Measurements from ENCODE around the gene XYLT2. TPM values are rescaled to one million over a fixed set of nuclear protein-coding genes. Genes with fewer than 3 reads are reported as not detected.

The XYLT2 gene
- total RNA-seq, 4 donors from 2014 or later, result 23.5 to 41.3 (median 34.6) TPM

- peak in 1 of 2 donors; percentile 69 for DNase-seq (ENCODE audit: low spot score in 2 of 2)
- TF ChIP-seq CTCF (IDR thresholded peaks at IDR 0.05) (no peak), POLR2A (IDR thresholded peaks at IDR 0.05) (no peak)
- no peak overlapping the region for H3K4me3 ChIP-seq (ENCODE audit: low read depth, poor library complexity, severe bottlenecking)
- intact Hi-C loops (cut with DNase I; ENCODE audit: low total_unique reads), result no loop called here
- WGBS, 2 donors, result 92 to 95% methylated on average over 15 of the region's 15 CpGs
Measured at GRCh38 chr17:50354198-50354597, 8.3 kb downstream of the XYLT2 start.

- WGBS, 2 donors, result 69 to 73% methylated on average over 13 of the region's 13 CpGs
- DNase-seq (ENCODE audit: low spot score in 2 of 2), result peak in 1 of 2 donors; percentile 82
Measured at GRCh38 chr17:50354776-50355175, 8.8 kb downstream of the XYLT2 start.

GRCh38 chr17:50355336-50355700, 9.4 kb downstream of the XYLT2 start:
- intact Hi-C loops (cut with DNase I; ENCODE audit: low total_unique reads), result no loop called here
- DNase-seq (ENCODE audit: low spot score in 2 of 2), result no peak
- 71 to 85% methylated on average over 3 to 4 of the region's 4 CpGs for WGBS, 2 donors
- no peak for TF ChIP-seq POLR2A (IDR thresholded peaks at IDR 0.05)
- TF ChIP-seq CTCF (IDR thresholded peaks at IDR 0.05), result no peak
- no peak overlapping the region for H3K4me3 ChIP-seq (ENCODE audit: low read depth, poor library complexity, severe bottlenecking)

More at GRCh38 chr17:50354776-50355175, 8.8 kb downstream of the XYLT2 start:
- intact Hi-C loops (cut with DNase I; ENCODE audit: low total_unique reads), result no loop called here
- no peak for TF ChIP-seq POLR2A (IDR thresholded peaks at IDR 0.05)
- TF ChIP-seq CTCF (IDR thresholded peaks at IDR 0.05), result no peak
- H3K4me3 ChIP-seq (ENCODE audit: low read depth, poor library complexity, severe bottlenecking), result no peak overlapping the region

GRCh38 chr17:50355701-50356341, 9.9 kb downstream of the XYLT2 start:
- intact Hi-C loops (cut with DNase I; ENCODE audit: low total_unique reads), result no loop called here
- TF ChIP-seq CTCF (IDR thresholded peaks at IDR 0.05), result no peak
- TF ChIP-seq POLR2A (IDR thresholded peaks at IDR 0.05), result no peak
- DNase-seq (ENCODE audit: low spot score in 2 of 2), result peak in 1 of 2 donors; percentile 83
- 78 to 83% methylated on average over 11 to 20 of the region's 20 CpGs for WGBS, 2 donors
- H3K4me3 ChIP-seq (ENCODE audit: low read depth, poor library complexity, severe bottlenecking), result no peak overlapping the region

- no peak overlapping the region for H3K4me3 ChIP-seq (ENCODE audit: low read depth, poor library complexity, severe bottlenecking)
- 87 to 98% methylated on average over 7 to 12 of the region's 12 CpGs for WGBS, 2 donors
- peak in 1 of 2 donors; percentile 80 for DNase-seq (ENCODE audit: low spot score in 2 of 2)
- TF ChIP-seq CTCF (IDR thresholded peaks at IDR 0.05), result no peak
- no peak for TF ChIP-seq POLR2A (IDR thresholded peaks at IDR 0.05)
- intact Hi-C loops (cut with DNase I; ENCODE audit: low total_unique reads), result no loop called here
Measured at GRCh38 chr17:50356418-50356817, 10.5 kb downstream of the XYLT2 start.
